Measurements from ENCODE around the gene PRUNE1. TPM values are rescaled to one million over a fixed set of nuclear protein-coding genes. Genes with fewer than 3 reads are reported as not detected.

The PRUNE1 gene
- polyA plus RNA-seq, 2 of the 4 experiments (the other 2 are of a cell fraction): 11.9 to 27.5 TPM

- POLR2A ChIA-PET: no interaction called here
- TF ChIP-seq EHMT2 (IDR thresholded peaks at IDR 0.05; ENCODE audit: low read depth) (no peak), HOXB5 (CRISPR knock-in tag; IDR thresholded peaks at IDR 0.05) (no peak)
- Histone ChIP-seq H3K4me2 (no peak overlapping the region), H3K4me3 (no peak overlapping the region), H3K9me3 (no peaks in the 10 kb centered on the region), H3K27ac (no peak overlapping the region), H3K4me1 (0 out of 3 replicates have a peak, but pooled peaks cover 4% of the 10 kb centered on the region)
- no peak for FAIRE-seq
- DNase-seq (ENCODE audit: low read depth in 1 of 2, low spot score in 1 of 2): no peak
- ATAC-seq: no peak
- CTCF ChIA-PET: interaction anchor here (24.0 to 26.8 kb wide), 2 partner anchors 3 to 7 kb away, joined by 586 read pairs; partner anchors contain the start of genes ANXA9, CERS2 and MINDY1
- 88% methylated on average over 4 of the region's 4 CpGs for WGBS (ENCODE audit: missing lambda C conversion rate)
These were observed 15.6 kb upstream of the PRUNE1 start for GRCh38 chr1:150992626-150993025.

- peak overlapping the region in 1 of 2 experiments; percentile 26; a peak in 1 of 6 replicates for H3K27ac ChIP-seq
- ChIA-PET POLR2A (no interaction called here), CTCF (interaction anchor here (1.1 to 26.8 kb wide), 10 partner anchors 2 to 433 kb away, joined by 3 to 586 read pairs (median 4); partner anchors contain the start of genes ANXA9, CERS2 and MINDY1)
- H3K9me3 ChIP-seq: no peaks in the 10 kb centered on the region
- 67% methylated on average over 3 of the region's 3 CpGs for WGBS (ENCODE audit: missing lambda C conversion rate)
- TF ChIP-seq SMC3 (IDR thresholded peaks at IDR 0.05): no peak
- no peak for TF ChIP-seq ZNF302 (CRISPR knock-in tag; IDR thresholded peaks at IDR 0.05)
- no peak for TF ChIP-seq HOXA7 (CRISPR knock-in tag; IDR thresholded peaks at IDR 0.05)
- no peak for TF ChIP-seq BHLHE40 (IDR thresholded peaks at IDR 0.05; ENCODE audit: low read depth, low read length)
- TF ChIP-seq HMGXB4 (CRISPR knock-in tag; IDR thresholded peaks at IDR 0.05; ENCODE audit: borderline replicate concordance): no peak
- TF ChIP-seq TFCP2L1 (CRISPR knock-in tag; IDR thresholded peaks at IDR 0.05): no peak
- no peak for TF ChIP-seq BCL3 (IDR thresholded peaks at IDR 0.05)
- no peak for TF ChIP-seq CHD2 (IDR thresholded peaks at IDR 0.05; ENCODE audit: low read length, partially characterized antibody)
- no peak for TF ChIP-seq HOXB5 (CRISPR knock-in tag; IDR thresholded peaks at IDR 0.05)
- no peak for TF ChIP-seq POLR2AphosphoS2 (conservative IDR thresholded peaks at IDR 0.05; ENCODE audit: low read length)
- TF ChIP-seq EP300 (IDR thresholded peaks at IDR 0.05): no peak
- no peak for TF ChIP-seq RAD21 (conservative IDR thresholded peaks at IDR 0.05 in 1 of 2, IDR thresholded peaks at IDR 0.05 in 1 of 2)
- TF ChIP-seq HES2 (IDR thresholded peaks at IDR 0.05): no peak
- TF ChIP-seq TP53 (CRISPR knock-in tag; IDR thresholded peaks at IDR 0.05): no peak
- TF ChIP-seq PHF8 (IDR thresholded peaks at IDR 0.05; ENCODE audit: borderline replicate concordance, low read depth): no peak
- no peak for FAIRE-seq
- DNase-seq (ENCODE audit: low read depth in 1 of 2, low spot score in 1 of 2): no peak
- no peak overlapping the region for H3K4me2 ChIP-seq
- no peak overlapping the region for H3K4me3 ChIP-seq
- 0 out of 3 replicates have a peak, but pooled peaks cover 4% of the 10 kb centered on the region for H3K4me1 ChIP-seq
- no peak for ATAC-seq
These were observed 14.0 kb upstream of the PRUNE1 start for GRCh38 chr1:150994248-150994647.

GRCh38 chr1:150995460-150995859, 12.8 kb upstream of the PRUNE1 start:
- H3K27ac ChIP-seq: no peak overlapping the region
- peak overlapping the region; percentile 19; the same call in 1 of the 3 replicates for H3K4me2 ChIP-seq
- ChIA-PET CTCF (interaction anchor here (0.5 to 26.8 kb wide), 34 partner anchors 0 to 1063 kb away, joined by 3 to 586 read pairs (median 4); partner anchors contain the start of genes ANXA9, CDC42SE1, CERS2 and MINDY1), POLR2A (no interaction called here)
- no peak for FAIRE-seq
- ATAC-seq: peak in 1 of 2 experiments; percentile 23; a peak in 2 of 6 replicates
- no peaks in the 10 kb centered on the region for H3K9me3 ChIP-seq
- WGBS (ENCODE audit: missing lambda C conversion rate): 46% methylated on average over 4 of the region's 4 CpGs
- no peak for DNase-seq (ENCODE audit: low read depth in 1 of 2, low spot score in 1 of 2)
- TF ChIP-seq MAX (IDR thresholded peaks at IDR 0.05): no peak
- no peak for TF ChIP-seq TFCP2L1 (CRISPR knock-in tag; IDR thresholded peaks at IDR 0.05)
- no peak for TF ChIP-seq MYC (IDR thresholded peaks at IDR 0.05; ENCODE audit: borderline replicate concordance, low read length)
- H3K4me3 ChIP-seq: no peak overlapping the region
- 0 out of 3 replicates have a peak, but pooled peaks cover 4% of the 10 kb centered on the region for H3K4me1 ChIP-seq
